Measurements from ENCODE around the gene PRR23E.

DNA sequence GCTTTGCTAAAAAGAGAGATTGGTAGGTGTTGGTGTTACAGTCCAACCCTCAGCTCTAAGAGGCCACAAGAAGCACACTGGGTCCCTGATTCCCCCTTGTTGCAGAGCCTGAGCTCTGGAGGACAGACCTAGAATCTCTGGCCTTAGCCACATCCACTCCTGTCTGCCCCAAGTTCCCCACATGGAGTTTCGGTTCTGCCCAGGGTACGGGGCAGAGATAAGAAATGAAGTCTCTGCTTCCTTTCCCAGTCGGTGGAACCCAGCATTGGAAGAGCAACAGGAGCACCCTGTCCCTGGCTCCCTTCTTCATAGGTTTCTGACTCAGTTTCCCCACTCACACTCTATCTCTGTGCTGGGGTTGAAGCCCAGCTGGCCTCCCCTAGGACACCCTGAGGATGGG, 13.2 kb downstream of the PRR23E start:
- TF ChIP-seq, protein P1, sequence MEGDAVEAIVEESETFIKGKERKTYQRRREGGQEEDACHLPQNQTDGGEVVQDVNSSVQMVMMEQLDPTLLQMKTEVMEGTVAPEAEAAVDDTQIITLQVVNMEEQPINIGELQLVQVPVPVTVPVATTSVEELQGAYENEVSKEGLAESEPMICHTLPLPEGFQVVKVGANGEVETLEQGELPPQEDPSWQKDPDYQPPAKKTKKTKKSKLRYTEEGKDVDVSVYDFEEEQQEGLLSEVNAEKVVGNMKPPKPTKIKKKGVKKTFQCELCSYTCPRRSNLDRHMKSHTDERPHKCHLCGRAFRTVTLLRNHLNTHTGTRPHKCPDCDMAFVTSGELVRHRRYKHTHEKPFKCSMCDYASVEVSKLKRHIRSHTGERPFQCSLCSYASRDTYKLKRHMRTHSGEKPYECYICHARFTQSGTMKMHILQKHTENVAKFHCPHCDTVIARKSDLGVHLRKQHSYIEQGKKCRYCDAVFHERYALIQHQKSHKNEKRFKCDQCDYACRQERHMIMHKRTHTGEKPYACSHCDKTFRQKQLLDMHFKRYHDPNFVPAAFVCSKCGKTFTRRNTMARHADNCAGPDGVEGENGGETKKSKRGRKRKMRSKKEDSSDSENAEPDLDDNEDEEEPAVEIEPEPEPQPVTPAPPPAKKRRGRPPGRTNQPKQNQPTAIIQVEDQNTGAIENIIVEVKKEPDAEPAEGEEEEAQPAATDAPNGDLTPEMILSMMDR (IDR thresholded peaks at IDR 0.05), result no peak
- TF ChIP-seq POLR2A (IDR thresholded peaks at IDR 0.05), result no peak

Data from esophagus squamous epithelium (tissue), 4 donors.